CD8-positive, alpha-beta memory T cell (primary cell): ENCODE measurements around the gene PAPOLG. TPM values are rescaled to one million over a fixed set of nuclear protein-coding genes. Genes with fewer than 3 reads are reported as not detected.
"Not testable (repeated sequence)": the region's sequence is repeated elsewhere in the genome, so short reads cannot be mapped to it uniquely, and the experiment has no call there.

Experiments used
- CTCF ChIA-PET: fragments of 350-600 bp; sonication (Branson Sonifier 250); formaldehyde crosslinking; loops from one replicate; lab custom pipeline; 2021; ENCODE audit warnings: antibody characterized with exemption; lab: Charles Lee
- POLR2A ChIA-PET: fragments of 350-600 bp; sonication (Branson Sonifier 250); formaldehyde crosslinking; loops from one replicate; lab custom pipeline; 2021; ENCODE audit warnings: antibody characterized with exemption; lab: Charles Lee
- DNase-seq, 5 donors: peaks; one replicate each; pipeline versions ENCODE4 v3.0.0 to v3.0.0-alpha.2; 2020 to 2022; ENCODE audit warnings: mixed read lengths in 1 of 5
- H3K27ac ChIP-seq: one replicate; pipeline ENCODE4 v1.7.0; 2013; ENCODE audit warnings: low read depth, mild to moderate bottlenecking, low read length, moderate library complexity
- H3K27me3 ChIP-seq: 2 replicates; pipeline ENCODE4 v1.7.0; 2013; ENCODE audit warnings: low read length, mild to moderate bottlenecking; ENCODE audit not compliant: insufficient read depth, poor library complexity, severe bottlenecking
- H3K36me3 ChIP-seq: 2 replicates; pipeline ENCODE4 v1.7.0; 2013; ENCODE audit warnings: mild to moderate bottlenecking, low read length, moderate library complexity; ENCODE audit not compliant: insufficient read depth
- H3K4me1 ChIP-seq: 2 replicates; pipeline ENCODE4 v1.7.0; 2013; ENCODE audit warnings: mild to moderate bottlenecking, low read length, moderate library complexity; ENCODE audit not compliant: insufficient read depth
- H3K4me3 ChIP-seq: 2 replicates; pipeline ENCODE4 v1.7.0; 2013; ENCODE audit warnings: mild to moderate bottlenecking, low read length
- H3K9me3 ChIP-seq: 2 replicates; pipeline ENCODE4 v1.7.0; 2013; ENCODE audit warnings: mild to moderate bottlenecking, low read length
- H3K27ac Mint-ChIP-seq, 8 donors: one replicate each; pipeline ENCODE4 v1.8.0; 2020 to 2021; ENCODE audit warnings: mixed read lengths in 8 of 8, mild to moderate bottlenecking in 6 of 8, inconsistent platforms in 3 of 8, moderate library complexity in 3 of 8
- H3K27me3 Mint-ChIP-seq, 2 donors: one replicate each; pipeline ENCODE4 v1.8.0; 2020 to 2021; ENCODE audit warnings: mixed read lengths in 2 of 2, mild to moderate bottlenecking in 1 of 2, moderate library complexity in 1 of 2
- H3K36me3 Mint-ChIP-seq, 3 donors: one replicate each; pipeline ENCODE4 v1.8.0; 2020 to 2021; ENCODE audit warnings: mixed read lengths in 3 of 3, inconsistent platforms in 1 of 3, mild to moderate bottlenecking in 1 of 3
- H3K4me1 Mint-ChIP-seq, 3 donors: one replicate each; pipeline ENCODE4 v1.8.0; 2020 to 2021; ENCODE audit warnings: mixed read lengths in 3 of 3, inconsistent platforms in 1 of 3, mild to moderate bottlenecking in 1 of 3
- H3K4me3 Mint-ChIP-seq, 7 donors: one replicate each; pipeline ENCODE4 v1.8.0; 2020 to 2021; ENCODE audit warnings: mixed read lengths in 7 of 7, mild to moderate bottlenecking in 6 of 7, moderate library complexity in 4 of 7, inconsistent platforms in 2 of 7
- H3K9me3 Mint-ChIP-seq, 5 donors: one replicate each; pipeline ENCODE4 v1.8.0; 2020 to 2022; ENCODE audit warnings: mixed read lengths in 5 of 5, mild to moderate bottlenecking in 3 of 5, moderate library complexity in 2 of 5, inconsistent platforms in 1 of 5
- polyA plus RNA-seq: library from polyadenylated mRNA; unstranded; fragments of 300-500 nt; fragmentation: Illumina TruSeq; gene quantifications from one replicate; pipeline ENCODE4 v1.2.3, GENCODE V29; 2021
- total RNA-seq, 2 experiments: library from RNA; stranded (reverse); gene quantifications; one replicate each; pipeline ENCODE4 v1.2.3, GENCODE V29; 2021

The PAPOLG gene
- total and polyA plus RNA-seq, 3 experiments from 2014 or later = 15.0 to 18.9 (median 16.8) TPM

- Mint-ChIP-seq H3K36me3 (peaks cover 0 to 14% (median 2%) of the 10 kb centered on the region in 3 donors), H3K27me3 (no peaks in the 10 kb centered on the region), H3K4me3 (peak overlapping the region in 6 of 7 donors; percentile 32 to 67 (median 61)), H3K4me1 (peaks cover 35 to 51% (median 40%) of the 10 kb centered on the region in 3 donors), H3K9me3 (no peaks in the 10 kb centered on the region), H3K27ac (peak overlapping the region; percentile 72 to 97 (median 89))
- H3K27me3 ChIP-seq = no peaks in the 10 kb centered on the region
- H3K4me1 ChIP-seq = peaks cover 29% of the 10 kb centered on the region
- peak overlapping the region; percentile 4 for H3K27ac ChIP-seq
- no peak for DNase-seq
- peak overlapping the region; percentile 13 for H3K4me3 ChIP-seq
- CTCF ChIA-PET = interaction anchor here (0.6 to 3.9 kb wide), 4 partner anchors 10 to 192 kb away, joined by 3 to 21 read pairs (median 14); partner anchors contain the start of gene REL
- POLR2A ChIA-PET = interaction anchor here (0.5 kb wide), 1 partner anchor 187 kb away, joined by 3 read pairs; no protein-coding TSS in a partner anchor
- H3K9me3 ChIP-seq = no peaks in the 10 kb centered on the region
- H3K36me3 ChIP-seq = no peaks in the 10 kb centered on the region
These were observed 50.5 kb downstream of the PAPOLG start for GRCh38 chr2:60806595-60806987.

GRCh38 chr2:60806988-60807681 lies 51.1 kb downstream of the PAPOLG start:
- Histone ChIP-seq H3K4me3 (peak overlapping the region; percentile 13), H3K4me1 (peaks cover 29% of the 10 kb centered on the region), H3K27ac (peak overlapping the region; percentile 4), H3K36me3 (no peaks in the 10 kb centered on the region), H3K27me3 (no peaks in the 10 kb centered on the region), H3K9me3 (no peaks in the 10 kb centered on the region)
- Mint-ChIP-seq H3K27me3 (no peaks in the 10 kb centered on the region), H3K4me1 (peaks cover 35 to 51% (median 40%) of the 10 kb centered on the region in 3 donors), H3K9me3 (no peaks in the 10 kb centered on the region), H3K4me3 (peak overlapping the region in 5 of 7 donors; percentile 43 to 67 (median 63)), H3K27ac (peak overlapping the region; percentile 72 to 97 (median 89)), H3K36me3 (peaks cover 0 to 10% (median 0%) of the 10 kb centered on the region in 3 donors)
- peak; percentile 10 to 48 (median 23) for DNase-seq
- ChIA-PET POLR2A (no interaction called here), CTCF (interaction anchor here (0.6 to 3.9 kb wide), 5 partner anchors 10 to 191 kb away, joined by 3 to 21 read pairs (median 13); partner anchors contain the start of gene REL)

GRCh38 chr2:60808330-60808801 lies 52.3 kb downstream of the PAPOLG start:
- H3K4me3 Mint-ChIP-seq = no peak overlapping the region
- H3K4me1 ChIP-seq = peaks cover 29% of the 10 kb centered on the region
- no peaks in the 10 kb centered on the region for H3K27me3 ChIP-seq
- H3K27ac Mint-ChIP-seq = peak overlapping the region in 6 of 8 donors; percentile 6 to 94 (median 89)
- no peak for DNase-seq
- peaks cover 0 to 3% (median 0%) of the 10 kb centered on the region in 3 donors for H3K36me3 Mint-ChIP-seq
- no peaks in the 10 kb centered on the region for H3K36me3 ChIP-seq
- H3K4me3 ChIP-seq = no peak overlapping the region
- H3K9me3 ChIP-seq = no peaks in the 10 kb centered on the region
- ChIA-PET POLR2A (no interaction called here), CTCF (interaction anchor here (1.2 to 3.9 kb wide), 5 partner anchors 9 to 190 kb away, joined by 3 to 21 read pairs (median 13); partner anchors contain the start of gene REL)
- H3K9me3 Mint-ChIP-seq = no peaks in the 10 kb centered on the region
- H3K27ac ChIP-seq = no peak overlapping the region
- H3K27me3 Mint-ChIP-seq = no peaks in the 10 kb centered on the region
- H3K4me1 Mint-ChIP-seq = peaks cover 35 to 51% (median 40%) of the 10 kb centered on the region in 3 donors

- H3K27me3 ChIP-seq = no peaks in the 10 kb centered on the region
- ChIA-PET POLR2A (interaction anchor here (0.5 kb wide), 1 partner anchor 182 kb away, joined by 3 read pairs; no protein-coding TSS in a partner anchor), CTCF (interaction anchor here (1.4 kb wide), 1 partner anchor 186 kb away, joined by 6 read pairs; no protein-coding TSS in a partner anchor)
- H3K4me1 ChIP-seq = peaks cover 13% of the 10 kb centered on the region
- H3K9me3 ChIP-seq = no peaks in the 10 kb centered on the region
- Mint-ChIP-seq H3K27ac (peak overlapping the region in 2 of 8 donors; percentile 4 to 68), H3K36me3 (no peaks in the 10 kb centered on the region), H3K27me3 (peaks cover 0 to 6% of the 10 kb centered on the region in 2 donors), H3K4me1 (peaks cover 24 to 39% (median 29%) of the 10 kb centered on the region in 3 donors), H3K9me3 (no peaks in the 10 kb centered on the region), H3K4me3 (no peak overlapping the region)
- no peak for DNase-seq
- no peak overlapping the region for H3K27ac ChIP-seq
- no peaks in the 10 kb centered on the region for H3K36me3 ChIP-seq
- no peak overlapping the region for H3K4me3 ChIP-seq
These were observed 55.7 kb downstream of the PAPOLG start for GRCh38 chr2:60811491-60812375.

GRCh38 chr2:60817191-60817590 lies 61.1 kb downstream of the PAPOLG start:
- peak overlapping the region in 4 of 8 donors; percentile 25 to 74 (median 68) for H3K27ac Mint-ChIP-seq

GRCh38 chr2:60818272-60818671 lies 62.2 kb downstream of the PAPOLG start:
- Mint-ChIP-seq H3K4me1 (peaks cover 45 to 56% (median 49%) of the 10 kb centered on the region in 3 donors), H3K9me3 (no peaks in the 10 kb centered on the region), H3K27ac (peak overlapping the region; percentile 31 to 100 (median 94)), H3K36me3 (no peaks in the 10 kb centered on the region), H3K27me3 (peaks cover 0 to 7% of the 10 kb centered on the region in 2 donors), H3K4me3 (peak overlapping the region in 6 of 7 donors; percentile 19 to 66 (median 34))
- no peaks in the 10 kb centered on the region for H3K9me3 ChIP-seq
- H3K36me3 ChIP-seq = no peaks in the 10 kb centered on the region
- no peaks in the 10 kb centered on the region for H3K27me3 ChIP-seq
- H3K4me1 ChIP-seq = peaks cover 31% of the 10 kb centered on the region
- ChIA-PET POLR2A (interaction anchor here (1.0 kb wide), 2 partner anchors 50 to 94 kb away, joined by 3 read pairs; no protein-coding TSS in a partner anchor), CTCF (interaction anchor here (0.8 to 5.2 kb wide), 5 partner anchors 10 to 181 kb away, joined by 3 to 21 read pairs (median 4); partner anchors contain the start of gene REL)
- DNase-seq = peak in 3 of 5 donors; percentile 6 to 58 (median 8)
- no peak overlapping the region for H3K4me3 ChIP-seq
- H3K27ac ChIP-seq = no peak overlapping the region

More at GRCh38 chr2:60817191-60817590, 61.1 kb downstream of the PAPOLG start:
- not testable (repeated sequence) for H3K27me3 ChIP-seq, H3K27ac ChIP-seq, H3K9me3 ChIP-seq, H3K4me3 Mint-ChIP-seq, H3K4me3 ChIP-seq, DNase-seq, H3K9me3 Mint-ChIP-seq, H3K27me3 Mint-ChIP-seq, H3K36me3 Mint-ChIP-seq, H3K36me3 ChIP-seq
- peaks cover 45 to 56% (median 49%) of the 10 kb centered on the region in 3 donors for H3K4me1 Mint-ChIP-seq
- ChIA-PET POLR2A (interaction anchor here (1.0 kb wide), 1 partner anchor 51 kb away, joined by 3 read pairs; no protein-coding TSS in a partner anchor), CTCF (interaction anchor here (0.8 to 5.2 kb wide), 6 partner anchors 11 to 182 kb away, joined by 3 to 21 read pairs (median 3); partner anchors contain the start of gene REL)
- peaks cover 31% of the 10 kb centered on the region for H3K4me1 ChIP-seq
